ENCODE measurements around the gene ORAI1.
"Not testable (repeated sequence)": the region's sequence is repeated elsewhere in the genome, so short reads cannot be mapped to it uniquely, and the experiment has no call there.

Gene ORAI1

DNA sequence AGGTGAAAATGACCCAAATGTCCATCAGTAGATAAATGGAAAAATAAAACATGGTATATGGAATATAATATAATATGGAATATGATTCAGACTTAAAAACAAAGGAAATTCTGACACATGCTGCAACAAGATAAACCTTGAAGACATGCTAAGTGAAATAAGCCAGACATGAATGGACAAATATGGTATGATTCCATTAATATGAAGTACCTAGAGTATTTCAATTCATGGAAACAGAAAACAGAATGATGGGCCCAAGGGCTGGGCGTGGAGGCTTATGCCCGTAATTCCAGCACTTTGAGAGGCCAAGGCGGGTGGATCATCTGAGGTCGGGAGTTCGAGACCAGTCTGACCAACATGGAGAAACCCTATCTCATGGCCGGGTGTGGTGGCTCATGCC, 22.7 kb upstream of the ORAI1 start:
- FAIRE-seq (no peak), DNase-seq (ENCODE audit: low spot score) (no peak)

DNA sequence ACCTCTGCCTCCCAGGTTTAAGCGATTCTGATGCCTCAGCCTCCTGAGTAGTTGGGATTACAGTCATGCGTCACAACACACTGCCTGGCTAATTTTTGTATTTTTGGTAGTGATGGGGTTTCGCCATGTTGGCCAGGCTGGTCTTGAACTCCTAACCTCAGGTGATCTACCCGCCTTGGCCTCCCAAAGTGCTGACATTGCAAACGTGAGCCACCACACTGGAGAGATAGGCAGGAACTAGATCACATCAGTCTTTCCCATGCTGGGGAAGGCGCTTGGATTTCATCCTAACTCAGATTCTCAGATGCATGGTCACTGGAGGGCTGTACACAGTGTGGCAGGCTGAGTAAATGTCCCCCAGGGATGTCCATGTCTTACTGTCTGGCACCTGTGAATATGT, 18.0 kb upstream of the ORAI1 start:
- FAIRE-seq (no peak), DNase-seq (ENCODE audit: low spot score) (no peak)

DNA sequence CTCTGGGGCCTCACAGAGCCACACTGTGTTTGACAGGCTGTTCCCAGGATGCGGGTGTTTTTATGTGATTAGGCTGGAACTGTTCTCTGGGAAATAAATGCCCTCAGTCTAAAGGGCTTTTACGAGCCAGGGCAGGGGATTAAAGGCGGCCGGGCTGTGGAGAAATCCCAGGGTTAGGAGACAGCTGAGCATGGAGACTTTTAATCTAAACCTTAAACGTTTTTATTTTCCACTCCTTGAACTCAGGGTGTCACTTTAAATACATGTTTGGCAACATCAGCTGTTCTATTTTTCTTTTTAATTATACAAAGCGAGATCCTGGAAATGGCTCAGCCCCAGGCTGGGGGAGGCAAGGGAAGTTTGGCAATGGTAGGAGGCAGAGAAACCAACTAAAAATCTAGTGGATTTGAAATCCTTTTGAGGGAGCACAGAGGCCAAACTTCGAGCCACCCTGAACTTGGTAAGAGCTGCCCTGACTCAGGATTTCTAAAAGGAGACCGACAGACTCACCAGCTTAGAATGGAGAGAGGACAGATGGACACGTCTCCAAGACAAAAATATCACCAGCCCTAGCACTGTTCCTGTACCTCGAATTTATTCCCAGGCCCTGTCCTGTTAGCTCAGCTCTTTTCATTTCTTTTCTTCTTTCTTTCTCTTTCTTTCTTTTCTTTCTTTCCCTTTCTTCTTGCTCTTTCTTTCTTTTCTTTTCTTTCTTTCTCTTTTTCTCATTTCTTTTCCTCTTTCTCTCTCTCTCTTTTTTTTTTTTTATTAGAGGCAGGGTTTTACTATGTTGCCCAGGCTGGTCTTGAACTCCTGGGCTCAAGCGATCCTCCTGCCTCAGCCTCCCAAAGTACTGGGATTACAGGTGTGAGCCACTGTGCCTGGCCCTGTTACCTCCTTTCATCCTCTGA, 15.8 kb upstream of the ORAI1 start:
- DNase-seq (ENCODE audit: low spot score) (no peak), FAIRE-seq (no peak)

DNA sequence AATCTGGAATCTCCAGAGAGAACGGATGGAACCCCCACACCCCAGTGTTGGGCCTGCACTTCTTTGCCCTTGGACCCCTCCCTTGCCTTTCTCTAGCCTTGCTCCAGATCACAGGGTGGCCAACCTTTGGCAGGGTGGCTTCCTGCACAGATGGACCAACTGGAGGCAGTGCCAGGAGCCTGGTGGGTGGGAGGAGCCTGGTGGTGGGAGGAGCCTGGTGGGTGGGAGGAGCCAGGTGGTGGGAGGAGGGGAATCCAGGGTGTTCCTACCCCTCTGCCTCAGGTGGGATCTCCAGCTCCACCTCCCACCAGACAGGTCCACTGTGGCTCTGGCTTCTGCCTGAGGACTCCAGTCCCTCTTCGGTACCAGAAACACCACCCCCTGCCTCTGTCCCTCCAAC, 15.0 kb upstream of the ORAI1 start:
- FAIRE-seq, result no peak
- DNase-seq (ENCODE audit: low spot score), result no peak

DNA sequence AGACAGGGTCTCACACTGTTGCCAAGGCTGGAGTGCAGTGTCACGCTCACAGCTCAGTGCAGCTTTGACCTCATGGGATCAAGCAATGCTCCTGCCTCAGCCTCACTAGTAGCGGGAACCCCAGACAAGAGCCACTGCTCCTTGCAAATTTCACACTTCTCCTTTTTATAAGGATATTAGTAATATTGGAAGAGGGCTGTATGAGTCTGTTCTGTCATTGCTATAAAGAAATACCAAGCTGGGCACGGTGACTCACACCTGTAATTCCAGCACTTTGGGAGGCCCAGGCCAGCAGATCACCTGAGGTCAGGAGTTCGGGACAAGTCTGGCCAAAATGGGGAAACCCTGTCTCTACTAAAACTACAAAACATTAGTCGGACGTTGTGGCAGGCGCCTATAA, 12.9 kb upstream of the ORAI1 start:
- FAIRE-seq (no peak), DNase-seq (ENCODE audit: low spot score) (no peak)

DNA sequence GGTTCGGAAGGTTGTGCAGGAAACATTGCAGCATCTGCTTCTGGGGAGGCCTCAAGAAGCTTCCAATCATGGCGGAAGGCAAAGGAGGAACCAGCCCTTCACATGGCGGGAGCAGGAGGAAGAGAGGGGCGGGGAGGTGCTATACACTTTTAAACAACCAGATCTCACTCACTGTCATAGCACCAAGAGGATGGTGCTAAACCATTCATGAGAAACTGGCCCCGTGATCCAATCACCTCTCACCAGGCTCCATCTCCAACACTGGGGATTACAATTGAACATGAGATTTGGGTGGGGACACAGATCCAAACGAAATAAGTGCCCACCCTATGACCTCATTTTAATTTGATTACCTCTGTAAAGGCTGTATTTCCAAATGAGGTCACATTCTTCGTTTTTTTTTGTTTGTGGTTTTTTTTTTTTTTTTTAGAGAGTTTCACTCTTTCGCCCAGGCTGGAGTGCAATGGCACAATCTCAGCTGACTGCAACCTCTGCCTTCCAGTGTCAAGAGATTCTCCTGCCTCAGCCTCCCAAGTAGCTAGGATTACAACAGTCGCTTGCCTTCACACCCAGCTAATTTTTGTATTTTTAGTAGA, 11.4 kb upstream of the ORAI1 start:
- DNase-seq (ENCODE audit: low spot score) (no peak), FAIRE-seq (no peak)

DNA sequence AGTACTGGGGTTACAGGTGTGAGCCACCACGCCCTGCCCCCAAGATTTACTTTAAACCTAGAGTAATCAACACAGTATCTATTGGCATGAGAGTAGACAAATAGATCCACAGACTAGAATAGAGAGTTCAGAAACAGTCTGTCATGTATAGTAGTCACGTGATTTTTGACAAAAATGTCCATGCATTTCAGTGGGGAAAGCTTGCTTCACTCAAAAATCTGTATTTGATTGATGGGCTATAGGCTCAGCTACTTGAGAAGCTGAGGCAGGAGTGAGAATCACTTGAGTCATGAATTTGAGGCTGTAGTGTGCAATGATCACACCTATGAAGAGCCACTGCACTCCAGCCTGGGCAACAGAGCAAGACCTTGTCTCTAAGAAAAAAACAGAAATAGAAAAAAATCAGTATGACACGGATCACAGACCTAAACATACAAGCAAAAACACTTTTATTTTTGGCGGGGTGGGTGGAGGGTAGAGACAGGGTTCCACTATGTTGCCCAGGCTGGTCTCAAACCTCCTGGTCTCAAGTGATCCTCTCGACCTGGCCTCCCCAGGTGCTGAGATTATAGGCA, 7.6 kb upstream of the ORAI1 start:
- DNase-seq (ENCODE audit: low spot score) (no peak), FAIRE-seq (no peak)

DNA sequence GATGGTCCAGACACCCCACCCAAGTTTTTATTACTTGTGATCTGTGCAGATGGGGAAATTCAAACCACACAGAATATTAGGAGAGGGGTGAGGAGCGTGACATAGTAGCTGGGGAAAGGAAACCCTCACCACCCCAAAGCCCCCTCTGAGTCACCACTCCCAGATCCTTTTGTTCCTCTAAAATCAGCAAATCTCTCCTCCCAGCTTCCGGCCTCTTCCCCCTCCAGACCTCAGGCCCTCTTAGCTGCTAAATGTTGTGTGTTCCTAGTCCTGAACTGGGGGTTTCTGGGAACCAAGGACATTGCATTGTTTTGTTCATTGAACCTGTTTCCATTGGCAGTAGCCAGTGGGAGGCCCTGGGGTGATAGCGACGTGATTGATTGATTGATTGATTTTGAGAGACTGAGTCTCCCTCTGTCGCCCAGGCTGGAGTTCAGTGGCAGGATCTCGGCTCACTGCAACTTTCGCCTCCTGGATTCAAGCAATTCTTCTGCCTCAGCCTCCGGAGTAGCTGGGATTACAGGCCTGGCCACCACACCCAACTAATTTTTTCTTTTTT, 5.9 kb upstream of the ORAI1 start:
- DNase-seq (ENCODE audit: low spot score) (no peak), FAIRE-seq (no peak)

DNA sequence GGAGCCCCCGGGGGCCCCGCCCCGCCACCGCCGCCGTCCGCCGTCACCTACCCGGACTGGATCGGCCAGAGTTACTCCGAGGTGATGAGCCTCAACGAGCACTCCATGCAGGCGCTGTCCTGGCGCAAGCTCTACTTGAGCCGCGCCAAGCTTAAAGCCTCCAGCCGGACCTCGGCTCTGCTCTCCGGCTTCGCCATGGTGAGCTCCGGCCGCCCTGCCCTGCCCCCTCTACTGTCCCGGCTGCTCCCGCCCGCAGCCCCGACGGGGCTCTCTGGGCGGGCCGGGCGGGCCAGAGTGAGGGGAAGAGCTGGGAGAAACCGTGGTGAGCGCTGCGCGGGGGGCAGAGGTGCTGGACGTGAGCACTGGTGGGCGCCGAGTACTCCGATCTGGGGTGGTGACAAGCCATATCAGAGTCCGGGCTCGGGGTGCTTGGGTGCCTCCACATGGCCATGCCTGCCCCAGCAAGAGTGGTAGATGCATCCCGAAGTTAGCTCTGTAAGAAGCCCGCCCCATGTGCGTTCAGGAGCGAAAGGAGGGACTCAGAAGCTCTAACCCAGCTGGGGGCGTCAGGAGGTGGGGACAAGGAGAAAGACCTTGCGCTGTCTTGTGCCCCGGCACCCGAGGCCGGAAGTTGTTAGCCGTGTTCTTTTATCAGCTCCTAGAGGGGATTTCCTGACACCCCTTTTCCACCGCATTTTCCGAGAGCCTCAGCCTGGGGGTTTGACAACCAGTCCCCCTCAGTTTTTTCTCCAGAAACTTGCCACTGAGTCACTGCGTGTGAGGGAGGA, 717 bp downstream of the ORAI1 start:
- FAIRE-seq (no peak), DNase-seq (ENCODE audit: low spot score) (peak; percentile 73)

DNA sequence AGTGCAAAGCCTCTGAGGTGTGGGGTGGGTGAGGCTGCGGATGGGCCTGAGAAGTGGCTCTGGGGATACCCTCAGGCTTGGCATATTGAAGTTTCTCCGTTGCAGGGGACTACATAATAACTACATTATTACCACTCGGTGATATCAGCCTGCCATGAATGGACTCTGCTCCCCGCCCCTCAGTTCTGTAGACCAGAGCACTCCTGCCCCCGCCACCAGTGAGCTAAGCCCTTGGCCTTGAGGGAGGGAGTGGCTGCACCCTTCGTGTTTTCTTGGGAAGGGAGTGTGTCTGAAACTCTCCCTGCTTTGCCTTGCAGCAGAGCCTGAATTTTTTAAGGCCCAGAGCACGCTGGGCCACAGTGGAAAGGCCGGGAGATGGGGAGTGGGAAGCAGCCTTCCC, 1.7 kb downstream of the ORAI1 start:
- no peak for FAIRE-seq
- no peak for DNase-seq (ENCODE audit: low spot score)

DNA sequence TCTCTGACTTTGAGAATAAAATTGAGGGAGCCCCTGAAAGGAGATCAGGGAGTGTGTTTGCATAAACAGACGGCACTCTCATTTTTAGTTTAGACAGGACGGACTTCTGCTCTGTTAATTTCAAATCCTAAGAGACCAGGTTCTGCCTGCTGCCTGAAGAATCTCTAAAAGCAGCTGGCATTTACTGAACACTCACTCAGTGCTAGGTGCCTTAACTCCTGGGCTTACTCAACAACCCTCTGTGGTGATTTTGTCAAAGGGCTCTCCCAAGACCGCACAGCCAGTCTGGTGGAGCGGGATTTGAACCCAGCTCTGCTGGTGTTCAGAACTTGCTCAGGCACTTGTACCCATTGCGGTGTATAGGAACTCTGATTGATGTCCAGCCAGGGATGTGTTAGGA, 2.2 kb downstream of the ORAI1 start:
- no peak for FAIRE-seq
- DNase-seq (ENCODE audit: low spot score), result no peak

DNA sequence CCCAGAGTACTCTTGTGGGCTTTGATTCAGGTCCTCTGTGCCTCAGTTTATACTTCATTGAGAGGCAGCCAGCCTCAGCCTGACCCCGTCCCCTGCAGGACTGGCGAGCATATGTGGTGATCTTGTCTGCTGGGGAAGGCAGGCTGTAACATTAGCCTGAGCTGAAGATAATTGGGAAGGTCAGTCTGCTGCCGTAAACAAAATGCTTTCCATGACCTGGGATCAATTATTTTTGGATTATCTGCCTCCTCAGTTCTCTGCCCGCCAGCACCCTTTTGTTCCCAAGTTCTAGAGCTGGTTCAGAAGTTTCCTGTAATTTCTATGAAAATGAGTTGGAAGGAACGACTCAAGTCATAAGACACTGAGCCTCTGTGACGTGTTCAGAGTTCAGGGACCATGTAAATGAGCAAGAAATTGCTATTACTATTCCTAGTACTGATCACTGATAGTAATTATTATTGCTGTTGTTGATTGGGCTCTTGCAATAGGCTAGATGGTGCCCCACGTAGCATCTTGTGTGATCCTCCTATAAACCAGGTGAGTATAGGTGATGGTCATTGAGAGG, 4.5 kb downstream of the ORAI1 start:
- FAIRE-seq, result no peak
- DNase-seq (ENCODE audit: low spot score), result no peak

DNA sequence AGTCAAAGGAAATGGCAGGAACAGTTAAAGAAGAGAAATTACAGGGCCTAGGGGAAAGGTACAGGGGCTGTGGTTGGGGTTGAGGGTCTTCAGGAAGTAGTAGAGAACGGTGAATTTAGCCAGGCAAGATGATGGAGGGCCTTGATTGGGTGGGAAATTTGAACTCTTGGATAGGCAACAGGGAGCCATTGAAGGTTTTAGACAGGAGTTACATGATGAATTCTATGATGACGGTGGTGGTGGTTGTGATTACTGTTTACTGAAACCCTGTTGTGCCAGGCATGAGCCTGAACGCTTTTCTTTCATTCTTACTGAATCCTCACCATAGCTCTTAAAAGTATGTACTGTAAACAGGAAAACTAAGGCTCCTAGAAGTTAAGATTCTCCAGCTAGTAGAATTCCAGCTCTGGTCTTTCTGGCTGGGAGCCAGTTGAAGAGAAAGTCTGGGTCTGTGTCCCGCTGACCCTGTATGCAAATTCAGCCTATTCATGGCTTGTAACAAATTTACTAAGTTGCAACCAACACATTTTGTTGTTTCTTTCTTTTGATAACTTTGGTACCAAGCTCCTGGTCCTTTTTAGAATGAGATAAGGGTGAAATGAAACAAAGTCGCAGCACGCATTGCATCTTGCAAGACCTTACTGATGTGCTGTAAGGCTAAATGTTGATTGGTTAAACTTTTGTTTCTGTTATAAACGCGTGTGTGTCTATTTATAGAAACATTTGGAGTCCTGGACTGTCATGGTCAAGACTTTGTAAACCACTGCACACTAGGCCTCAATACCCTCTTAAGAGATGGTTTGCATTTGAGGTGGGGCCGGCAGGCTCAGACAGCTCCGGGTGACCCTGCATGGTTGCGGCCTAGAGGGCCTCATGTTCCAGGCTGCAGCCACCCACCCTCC, 6.0 kb downstream of the ORAI1 start:
- FAIRE-seq, result no peak
- no peak for DNase-seq (ENCODE audit: low spot score)

DNA sequence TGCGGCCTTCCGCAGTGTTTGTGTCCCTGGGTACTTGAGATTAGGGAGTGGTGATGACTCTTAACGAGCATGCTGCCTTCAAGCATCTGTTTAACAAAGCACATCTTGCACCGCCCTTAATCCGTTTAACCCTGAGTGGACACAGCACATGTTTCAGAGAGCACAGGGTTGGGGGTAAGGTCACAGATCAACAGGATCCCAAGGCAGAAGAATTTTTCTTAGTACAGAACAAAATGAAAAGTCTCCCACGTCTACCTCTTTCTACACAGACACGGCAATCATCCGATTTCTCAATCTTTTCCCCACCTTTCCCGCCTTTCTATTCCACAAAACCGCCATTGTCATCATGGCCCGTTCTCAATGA, 7.5 kb downstream of the ORAI1 start:
- DNase-seq (ENCODE audit: low spot score); FAIRE-seq: not testable (repeated sequence)

DNA sequence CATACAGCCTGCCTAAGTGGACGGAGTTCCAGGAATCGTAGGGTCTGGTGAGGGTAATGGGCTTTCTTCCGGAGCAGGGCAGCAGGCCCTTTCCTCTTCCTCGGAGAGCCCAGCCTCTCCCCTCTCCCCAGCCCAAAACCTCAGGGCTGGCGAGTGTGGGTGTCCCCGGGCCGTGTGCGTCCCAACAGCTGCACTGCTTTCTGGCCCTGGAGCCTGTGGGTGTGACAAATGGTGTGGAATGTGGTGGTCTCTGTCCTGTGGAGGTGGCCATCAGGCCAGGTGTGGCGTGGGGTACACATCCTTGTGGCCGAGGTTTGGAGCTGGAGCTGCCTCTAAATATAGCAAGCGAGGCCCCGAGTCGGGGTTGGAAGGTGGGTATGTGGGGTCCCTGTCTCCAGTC, 8.5 kb downstream of the ORAI1 start:
- FAIRE-seq (no peak), DNase-seq (ENCODE audit: low spot score) (no peak)

DNA sequence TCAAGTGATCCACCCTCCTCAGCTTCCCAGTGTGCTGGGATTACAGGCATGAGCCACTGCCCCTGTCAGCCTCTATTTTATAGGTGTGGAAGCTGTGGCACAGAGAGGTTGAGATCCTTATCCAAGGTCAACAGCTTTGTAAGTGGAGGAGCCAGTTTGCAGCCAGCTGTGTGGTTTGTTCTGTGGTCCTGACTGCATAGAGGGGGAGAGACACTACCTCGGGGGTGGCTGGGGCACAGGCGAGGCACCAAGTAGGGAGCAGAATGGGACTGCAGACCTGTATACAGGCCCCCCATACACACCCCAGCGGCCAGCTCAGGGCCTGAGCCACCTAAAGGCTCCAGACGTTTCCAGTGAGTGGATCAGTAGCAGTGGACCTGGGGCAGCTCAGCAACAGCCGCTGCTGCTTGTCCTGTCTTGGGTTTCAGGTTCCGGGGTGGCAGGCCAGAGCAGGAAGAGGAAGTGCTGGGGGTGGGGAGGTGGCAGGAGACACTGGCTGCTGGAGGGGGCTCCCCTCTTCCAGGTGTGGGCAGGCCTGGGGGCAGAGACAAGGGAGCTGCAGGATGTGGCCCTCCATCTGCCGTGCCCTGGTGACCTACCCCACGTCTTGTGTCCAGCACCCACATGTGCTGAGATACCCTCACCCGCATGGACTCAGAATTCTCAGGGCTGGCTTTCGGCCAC, 11.0 kb downstream of the ORAI1 start:
- DNase-seq (ENCODE audit: low spot score) (no peak), FAIRE-seq (no peak)

DNA sequence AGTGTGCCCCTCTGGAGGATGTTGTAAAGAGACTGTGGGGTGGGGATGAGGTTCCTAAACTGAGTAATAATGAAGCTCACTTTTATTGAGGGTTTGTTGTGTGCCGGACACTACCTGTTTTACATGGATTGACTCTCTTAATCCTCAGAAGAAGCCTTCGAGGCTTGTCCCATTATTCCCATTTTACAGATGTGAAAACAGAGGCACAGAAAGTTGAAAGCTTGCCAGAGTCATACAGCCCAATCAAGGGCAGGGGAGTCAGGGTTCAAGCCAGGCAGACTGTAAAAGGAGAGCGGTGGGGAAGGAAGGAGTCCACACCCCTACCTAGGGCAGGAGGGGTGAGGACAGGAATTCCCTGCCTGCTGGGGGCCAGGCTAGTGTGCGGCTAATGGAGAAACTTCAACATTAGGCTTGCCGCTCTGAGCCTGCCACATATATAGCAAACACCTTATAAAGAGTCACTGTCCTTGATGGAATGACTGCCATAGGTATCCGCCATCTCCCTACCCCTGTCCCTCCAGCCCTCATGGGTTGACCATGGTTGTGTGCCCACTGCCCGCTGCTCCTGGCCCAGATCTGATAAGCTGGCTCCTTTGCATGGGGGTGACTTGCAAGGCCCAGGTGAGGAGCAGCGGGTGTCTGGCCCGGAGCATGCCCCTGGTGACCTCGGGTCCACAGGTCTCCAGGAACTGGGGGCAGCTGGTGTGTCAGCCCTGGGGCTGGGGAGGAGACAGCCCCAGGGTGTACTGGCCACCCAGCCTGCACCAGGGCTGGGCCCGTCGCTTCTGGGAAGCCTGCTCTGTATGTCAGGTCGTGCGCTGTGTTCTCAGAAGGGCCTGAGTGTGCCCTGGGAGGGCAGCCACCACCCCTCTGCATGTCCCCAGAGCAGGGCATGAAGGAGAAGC, 12.2 kb downstream of the ORAI1 start:
- FAIRE-seq, result no peak
- DNase-seq (ENCODE audit: low spot score), result no peak

DNA sequence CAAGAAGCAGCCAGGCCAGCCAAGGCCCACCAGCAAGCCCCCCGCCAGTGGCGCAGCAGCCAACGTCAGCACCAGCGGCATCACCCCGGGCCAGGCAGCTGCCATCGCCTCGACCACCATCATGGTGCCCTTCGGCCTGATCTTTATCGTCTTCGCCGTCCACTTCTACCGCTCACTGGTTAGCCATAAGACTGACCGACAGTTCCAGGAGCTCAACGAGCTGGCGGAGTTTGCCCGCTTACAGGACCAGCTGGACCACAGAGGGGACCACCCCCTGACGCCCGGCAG, 15.0 kb downstream of the ORAI1 start:
- FAIRE-seq (no peak), DNase-seq (ENCODE audit: low spot score) (no peak)

DNA sequence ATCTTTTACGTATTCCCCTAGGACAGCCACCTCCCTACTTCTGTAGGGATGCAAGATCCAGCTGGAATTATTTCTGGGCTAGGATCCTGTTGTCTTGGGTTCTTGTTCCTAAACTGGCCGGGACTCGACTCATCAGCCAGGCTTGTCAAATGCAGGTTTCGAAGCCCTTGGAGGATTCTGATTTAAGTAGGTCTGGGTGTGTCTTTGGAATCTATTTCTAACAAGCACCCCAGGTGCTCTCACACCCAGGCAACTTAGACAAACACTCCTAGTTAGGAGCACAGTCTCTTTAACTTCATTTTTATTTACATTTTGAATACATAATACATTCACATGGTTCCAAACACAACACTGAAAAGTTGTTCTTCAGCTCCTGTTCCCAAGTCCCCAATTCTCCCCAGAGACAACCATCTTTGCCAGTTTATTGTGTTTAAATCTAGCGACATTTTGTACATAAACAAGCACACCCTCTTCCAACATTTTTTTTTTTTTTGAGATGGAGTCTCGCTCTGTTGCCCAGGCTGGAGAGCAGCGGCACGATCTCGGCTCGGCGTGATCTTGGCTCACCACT, 22.2 kb downstream of the ORAI1 start:
- FAIRE-seq (no peak), DNase-seq (ENCODE audit: low spot score) (no peak)
